Mononuclear cell (primary cell): Measurements from ENCODE around the gene CHCHD3. TPM values are rescaled to one million over a fixed set of nuclear protein-coding genes. Genes with fewer than 3 reads are reported as not detected.

Source experiments
- H3K27me3 ChIP-seq: 2 replicates; pipeline ENCODE4 v1.6.0; 2011; ENCODE audit warnings: low read length, control low read depth; ENCODE audit not compliant: insufficient read depth
- H3K4me1 ChIP-seq: 2 replicates; pipeline ENCODE4 v1.5.1; 2011; ENCODE audit warnings: mild to moderate bottlenecking, low read length, control low read depth; ENCODE audit not compliant: insufficient read depth
- H3K4me3 ChIP-seq: 2 replicates; pipeline ENCODE4 v1.5.1; 2011; ENCODE audit warnings: mild to moderate bottlenecking, low read length, moderate library complexity
- H3K9me3 ChIP-seq: 2 replicates; pipeline ENCODE4 v1.5.1; 2011; ENCODE audit warnings: low read depth, mild to moderate bottlenecking, control low read depth, low read length
- total RNA-seq: library from RNA; depleted of rRNA; stranded (reverse); fragments of >200 nt; gene quantifications from one replicate; pipeline ENCODE4 v1.2.3, GENCODE V29; 2012

CHCHD3 gene
- total RNA-seq, 1 donor: 31.1 TPM

DNA sequence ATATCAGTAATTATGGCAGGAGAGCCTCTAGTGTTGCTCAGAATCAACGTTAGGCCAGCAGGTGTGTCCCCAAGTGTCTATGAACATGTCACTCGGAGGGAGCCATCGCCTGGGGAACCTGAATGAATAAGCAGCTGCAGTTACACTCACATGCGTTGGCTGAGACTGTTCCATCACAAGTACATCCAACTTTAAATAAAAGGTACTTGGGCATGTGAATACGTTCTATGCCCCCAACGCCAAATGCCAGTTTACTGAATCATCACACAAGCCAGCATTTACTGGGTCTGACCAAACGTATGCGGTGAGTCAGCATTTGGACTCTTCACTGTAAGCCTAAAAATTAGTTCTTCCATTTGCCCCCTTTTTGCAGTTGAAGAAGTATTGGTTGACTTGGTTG lies 298.1 kb downstream of the CHCHD3 start:
- Histone ChIP-seq H3K27me3 (no peaks in the 10 kb centered on the region), H3K9me3 (no peaks in the 10 kb centered on the region), H3K4me1 (no peaks in the 10 kb centered on the region), H3K4me3 (no peak overlapping the region)

DNA sequence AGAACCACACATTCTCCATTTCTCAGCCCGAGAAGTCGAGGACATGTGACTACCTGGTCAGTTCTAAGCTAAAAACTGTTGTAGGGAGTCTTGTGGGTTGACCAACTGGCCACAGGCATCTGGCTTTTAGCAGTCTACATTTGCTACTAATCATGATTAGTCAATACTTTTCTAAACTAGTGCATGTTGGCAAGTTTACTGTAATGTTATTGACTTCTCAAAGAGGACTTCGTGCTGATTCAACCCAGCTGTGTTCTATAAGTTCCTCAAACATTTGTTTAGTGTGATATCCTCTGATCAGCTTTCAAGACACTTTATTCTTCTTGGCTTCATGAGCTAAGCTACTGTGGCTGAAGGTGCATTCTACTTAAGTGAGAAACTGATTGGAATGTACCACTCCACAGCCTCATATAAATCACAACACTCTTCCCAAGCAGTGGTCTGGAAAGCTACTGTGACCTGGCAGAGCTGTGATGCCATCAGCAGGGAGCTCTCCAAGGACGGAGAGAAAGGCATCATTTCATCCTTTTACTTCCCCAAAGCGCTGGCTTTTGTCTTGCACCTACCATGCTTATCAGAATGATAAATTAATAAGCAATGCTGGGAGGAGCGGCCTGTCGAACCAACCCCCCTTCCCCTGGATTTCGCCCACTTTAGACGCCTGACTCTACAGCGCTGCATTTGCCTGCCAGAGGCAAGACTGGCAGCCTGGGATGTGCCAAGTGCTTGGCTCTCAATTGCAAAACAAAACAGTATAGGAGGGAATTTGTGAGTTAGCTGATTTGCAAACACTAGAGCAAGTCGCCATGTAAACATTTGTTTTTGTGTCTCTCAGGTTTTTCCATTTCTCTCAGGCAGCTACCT lies 298.9 kb downstream of the CHCHD3 start:
- H3K27me3 ChIP-seq: no peaks in the 10 kb centered on the region
- H3K9me3 ChIP-seq: no peaks in the 10 kb centered on the region
- H3K4me1 ChIP-seq: no peaks in the 10 kb centered on the region
- H3K4me3 ChIP-seq: no peak overlapping the region

GRCh38 chr7:132780822-132781221 lies 301.1 kb downstream of the CHCHD3 start:
- H3K9me3 ChIP-seq: no peaks in the 10 kb centered on the region
- no peak overlapping the region for H3K4me3 ChIP-seq
- H3K4me1 ChIP-seq: no peaks in the 10 kb centered on the region
- no peaks in the 10 kb centered on the region for H3K27me3 ChIP-seq

DNA sequence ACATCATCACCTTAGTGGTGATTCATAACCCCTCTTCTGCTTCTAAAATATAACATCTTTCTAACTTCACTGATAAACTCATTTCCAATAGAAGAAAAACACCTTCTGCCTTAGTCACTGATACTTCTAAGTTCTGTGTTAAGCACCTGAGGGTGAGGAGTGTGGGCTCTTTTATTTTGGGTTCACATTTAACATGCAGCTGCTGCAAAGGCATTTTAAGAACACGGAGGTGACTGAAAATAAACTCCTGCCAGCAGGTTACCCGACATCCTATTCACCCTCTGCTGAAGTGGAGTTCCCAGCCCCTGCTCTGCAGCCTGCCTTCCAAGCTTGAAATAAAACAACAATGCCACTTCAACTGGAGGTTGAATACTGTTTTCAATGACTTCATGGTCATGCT lies 302.7 kb downstream of the CHCHD3 start:
- Histone ChIP-seq H3K4me3 (no peak overlapping the region), H3K27me3 (no peaks in the 10 kb centered on the region), H3K9me3 (no peaks in the 10 kb centered on the region), H3K4me1 (no peaks in the 10 kb centered on the region)

- no peak overlapping the region for H3K4me3 ChIP-seq
- H3K27me3 ChIP-seq: no peaks in the 10 kb centered on the region
- no peaks in the 10 kb centered on the region for H3K9me3 ChIP-seq
- no peaks in the 10 kb centered on the region for H3K4me1 ChIP-seq
Observed at GRCh38 chr7:132778761-132779160, 303.1 kb downstream of the CHCHD3 start.

GRCh38 chr7:132777956-132778355 lies 303.9 kb downstream of the CHCHD3 start:
- Histone ChIP-seq H3K27me3 (no peaks in the 10 kb centered on the region), H3K9me3 (no peaks in the 10 kb centered on the region), H3K4me1 (no peaks in the 10 kb centered on the region), H3K4me3 (no peak overlapping the region)

- no peaks in the 10 kb centered on the region for H3K9me3 ChIP-seq
- H3K4me3 ChIP-seq: no peak overlapping the region
- no peaks in the 10 kb centered on the region for H3K4me1 ChIP-seq
- H3K27me3 ChIP-seq: no peaks in the 10 kb centered on the region
Observed at GRCh38 chr7:132777414-132777813, 304.5 kb downstream of the CHCHD3 start.

DNA sequence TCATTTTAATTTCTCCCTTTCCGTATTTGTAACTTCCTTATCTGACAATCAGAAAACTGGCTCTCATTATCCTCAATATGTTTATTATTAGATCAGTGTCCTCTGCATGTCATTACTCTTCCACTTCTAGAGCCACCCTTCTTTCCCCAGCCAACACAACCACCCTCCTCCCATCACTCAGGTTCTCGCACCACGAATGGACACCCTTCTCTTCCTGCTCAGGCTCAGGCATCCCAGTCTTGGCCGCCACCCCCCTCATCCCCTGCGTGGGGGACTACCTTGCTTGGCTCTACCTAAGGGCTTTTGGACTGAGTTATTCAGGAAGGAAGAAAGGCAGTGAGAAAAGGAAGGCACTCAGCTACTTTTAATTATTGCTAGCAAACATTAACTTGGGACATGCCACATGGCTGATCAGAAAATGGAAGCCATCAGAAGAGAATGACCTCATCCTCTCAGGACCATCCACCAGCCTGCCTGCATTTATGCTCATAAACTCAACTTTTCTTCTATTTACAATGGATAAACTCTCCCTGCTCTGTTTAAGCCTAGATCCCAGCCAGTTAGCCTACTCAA lies 305.8 kb downstream of the CHCHD3 start:
- H3K4me1 ChIP-seq: no peaks in the 10 kb centered on the region
- H3K4me3 ChIP-seq: no peak overlapping the region
- H3K9me3 ChIP-seq: no peaks in the 10 kb centered on the region
- H3K27me3 ChIP-seq: no peaks in the 10 kb centered on the region

DNA sequence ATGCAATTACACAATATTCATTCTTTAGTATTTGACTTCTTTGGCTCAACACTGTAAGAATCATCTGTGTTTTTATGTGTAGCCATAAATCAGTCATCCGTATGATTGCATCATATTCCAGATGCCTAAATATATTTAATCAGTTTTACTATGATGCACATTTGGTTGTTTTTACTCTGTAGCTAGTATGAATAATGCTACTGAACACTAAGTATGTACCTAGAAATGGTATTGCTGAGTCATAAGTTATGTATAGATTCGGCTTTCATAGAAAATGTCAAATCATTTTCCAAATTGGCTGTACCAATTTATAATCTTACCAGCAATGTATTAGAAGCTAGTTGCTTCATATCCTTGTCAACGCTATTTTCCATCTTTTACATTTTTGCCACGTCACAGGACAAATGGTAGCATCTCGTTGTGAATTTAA lies 308.3 kb downstream of the CHCHD3 start:
- Histone ChIP-seq H3K9me3 (peaks cover 7% of the 10 kb centered on the region), H3K4me3 (no peak overlapping the region), H3K4me1 (no peaks in the 10 kb centered on the region), H3K27me3 (no peaks in the 10 kb centered on the region)

DNA sequence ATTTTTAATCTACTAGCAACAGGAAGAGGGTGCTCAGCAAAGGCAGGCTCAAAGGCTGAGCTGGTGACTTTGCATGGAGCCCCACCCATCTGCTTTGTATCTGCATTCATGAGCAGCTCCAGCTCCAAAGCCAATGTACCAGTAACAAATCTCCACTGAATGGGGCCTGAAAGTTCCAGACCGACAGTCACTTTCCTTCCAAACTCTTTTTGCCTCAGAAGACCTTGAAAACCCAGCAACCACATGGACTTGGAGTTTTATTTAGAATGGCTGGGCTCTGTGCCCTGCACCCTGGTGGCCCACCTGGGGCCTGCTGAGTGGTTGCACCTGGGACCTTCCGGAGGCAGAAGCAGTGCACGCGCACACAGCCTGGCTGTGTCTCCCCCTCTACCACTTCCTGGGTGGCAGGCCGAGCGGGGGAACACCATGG lies 310.6 kb downstream of the CHCHD3 start:
- Histone ChIP-seq H3K4me3 (no peak overlapping the region), H3K27me3 (no peaks in the 10 kb centered on the region), H3K4me1 (no peaks in the 10 kb centered on the region), H3K9me3 (peaks cover 7% of the 10 kb centered on the region)

- H3K9me3 ChIP-seq: peaks cover 7% of the 10 kb centered on the region
- H3K4me3 ChIP-seq: no peak overlapping the region
- H3K4me1 ChIP-seq: no peaks in the 10 kb centered on the region
- no peaks in the 10 kb centered on the region for H3K27me3 ChIP-seq
Observed at GRCh38 chr7:132770055-132770454, 311.8 kb downstream of the CHCHD3 start.

GRCh38 chr7:132769280-132769679 lies 312.6 kb downstream of the CHCHD3 start:
- Histone ChIP-seq H3K9me3 (peaks cover 7% of the 10 kb centered on the region), H3K4me3 (no peak overlapping the region)

GRCh38 chr7:132768099-132768498 lies 313.8 kb downstream of the CHCHD3 start:
- Histone ChIP-seq H3K4me1 (no peaks in the 10 kb centered on the region), H3K9me3 (peaks cover 7% of the 10 kb centered on the region), H3K4me3 (no peak overlapping the region), H3K27me3 (no peaks in the 10 kb centered on the region)

More at GRCh38 chr7:132769280-132769679, 312.6 kb downstream of the CHCHD3 start:
- Histone ChIP-seq H3K27me3 (no peaks in the 10 kb centered on the region), H3K4me1 (no peaks in the 10 kb centered on the region)

GRCh38 chr7:132767378-132767777 lies 314.5 kb downstream of the CHCHD3 start:
- H3K9me3 ChIP-seq: peaks cover 7% of the 10 kb centered on the region
- H3K27me3 ChIP-seq: no peaks in the 10 kb centered on the region
- no peaks in the 10 kb centered on the region for H3K4me1 ChIP-seq
- H3K4me3 ChIP-seq: no peak overlapping the region

DNA sequence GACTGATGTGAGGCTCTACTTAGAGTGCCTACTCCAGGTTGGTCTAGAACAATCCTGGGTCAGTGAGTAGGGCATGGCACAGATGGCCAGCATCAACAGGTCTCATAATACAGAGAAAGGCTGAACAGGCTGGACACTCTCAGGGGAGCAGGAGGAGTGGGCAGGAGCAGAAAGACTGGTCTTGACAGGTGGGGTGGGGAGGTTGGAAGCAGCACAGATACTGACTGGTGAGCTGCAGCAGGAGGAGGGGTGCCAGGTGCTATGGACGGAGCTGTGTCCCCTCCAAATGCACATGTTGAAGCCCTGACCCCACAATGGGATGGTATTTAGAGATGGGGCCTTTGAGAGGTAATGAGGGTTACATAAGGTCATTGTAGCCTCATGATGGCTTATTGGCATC lies 315.2 kb downstream of the CHCHD3 start:
- Histone ChIP-seq H3K4me3 (no peak overlapping the region), H3K9me3 (peaks cover 7% of the 10 kb centered on the region), H3K4me1 (no peaks in the 10 kb centered on the region), H3K27me3 (no peaks in the 10 kb centered on the region)

DNA sequence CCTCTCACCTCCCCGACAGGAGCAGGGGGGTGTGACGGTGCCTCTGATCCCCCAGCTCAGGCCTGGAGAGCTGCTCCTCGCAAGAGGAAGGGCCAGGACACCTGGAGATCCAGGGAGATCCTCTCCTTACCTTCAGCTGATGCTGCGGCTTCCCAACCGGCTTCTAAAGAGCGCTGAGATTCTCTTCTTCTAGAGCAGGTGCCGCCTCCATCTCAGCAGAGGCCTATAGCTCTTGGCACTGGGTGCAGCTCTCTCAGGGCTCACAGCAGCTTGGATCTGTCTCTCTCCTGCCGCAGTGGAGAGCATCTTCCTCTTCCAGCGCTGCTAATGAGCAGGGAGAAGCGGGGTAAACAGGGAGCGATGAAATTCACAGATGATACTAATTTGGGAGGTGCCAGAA lies 316.0 kb downstream of the CHCHD3 start:
- Histone ChIP-seq H3K4me1 (no peaks in the 10 kb centered on the region), H3K27me3 (no peaks in the 10 kb centered on the region), H3K9me3 (peaks cover 7% of the 10 kb centered on the region), H3K4me3 (no peak overlapping the region)
